Breast epithelium (tissue), 3 donors: ENCODE data around the gene TAL2.

ENCODE experiments used
- CTCF ChIP-seq, 3 donors: fragments of 450-650 bp; IDR thresholded peaks; one replicate each; pipeline ENCODE4 v1.5.1; 2016 to 2017; ENCODE audit warnings: antibody characterized with exemption in 3 of 3, mild to moderate bottlenecking in 3 of 3, moderate library complexity in 3 of 3
- POLR2A ChIP-seq: fragments of 450-650 bp; IDR thresholded peaks from one replicate; pipeline ENCODE4 v1.6.1; 2016; ENCODE audit warnings: antibody characterized with exemption, mild to moderate bottlenecking, moderate library complexity
- POLR2AphosphoS5 ChIP-seq, 3 donors: sonication (generic); formaldehyde crosslinking; IDR thresholded peaks; one replicate each; pipeline ENCODE4 v1.6.1; 2017; ENCODE audit warnings: antibody characterized with exemption in 3 of 3

GRCh38 chr9:105658351-105658750, 3.9 kb upstream of the TAL2 start:
- TF ChIP-seq CTCF (IDR thresholded peaks at IDR 0.05) = no peak
- no peak for TF ChIP-seq POLR2AphosphoS5 (IDR thresholded peaks at IDR 0.05)
- no peak for TF ChIP-seq POLR2A
